ENCODE measurements around the gene SPATA16. TPM values are rescaled to one million over a fixed set of nuclear protein-coding genes. Genes with fewer than 3 reads are reported as not detected.

Gene SPATA16
- total and polyA plus RNA-seq, 2 of the 13 experiments (the other 11 are each of a cell fraction or from before 2014, with no cell fraction given), result not detected

DNA sequence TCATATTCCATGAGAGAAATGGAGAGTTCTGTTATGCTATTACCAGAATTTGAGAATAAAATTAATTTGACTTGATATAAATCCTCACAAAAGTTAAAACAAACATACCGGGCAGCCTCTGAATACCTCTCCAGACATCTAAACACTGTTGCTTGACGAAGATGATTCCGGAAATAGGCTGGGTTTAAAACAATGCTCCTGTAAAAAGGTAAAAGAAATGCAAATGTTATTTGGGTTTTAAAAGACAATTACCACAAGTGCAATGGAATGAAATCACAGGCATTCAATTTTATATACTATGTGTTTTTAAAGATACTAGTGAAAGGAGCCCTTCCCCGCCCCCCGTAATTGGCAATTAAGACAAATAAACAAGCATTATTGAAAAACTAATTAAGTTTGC, 121.7 kb downstream of the SPATA16 start (continued):
- no peak for TF ChIP-seq ZNF609 (CRISPR knock-in tag; IDR thresholded peaks at IDR 0.05; ENCODE audit: borderline replicate concordance)
- no peak for TF ChIP-seq MBNL3 (CRISPR knock-in tag; conservative IDR thresholded peaks at IDR 0.05)
- no peak for TF ChIP-seq TARDBP (CRISPR knock-in tag; IDR thresholded peaks at IDR 0.05)
- TF ChIP-seq ZNF816 (CRISPR knock-in tag; IDR thresholded peaks at IDR 0.05; ENCODE audit: borderline replicate concordance), result no peak
- TF ChIP-seq GATAD2A (CRISPR knock-in tag; IDR thresholded peaks at IDR 0.05), result no peak
- TF ChIP-seq ZBTB7A (CRISPR knock-in tag; IDR thresholded peaks at IDR 0.05), result no peak
- no peak for TF ChIP-seq SMYD3 (CRISPR knock-in tag; IDR thresholded peaks at IDR 0.05)
- TF ChIP-seq PRDM10 (CRISPR knock-in tag; IDR thresholded peaks at IDR 0.05; ENCODE audit: low read depth), result no peak
- no peak for TF ChIP-seq ZNF333 (CRISPR knock-in tag; IDR thresholded peaks at IDR 0.05; ENCODE audit: borderline replicate concordance)
- TF ChIP-seq, protein P1, sequence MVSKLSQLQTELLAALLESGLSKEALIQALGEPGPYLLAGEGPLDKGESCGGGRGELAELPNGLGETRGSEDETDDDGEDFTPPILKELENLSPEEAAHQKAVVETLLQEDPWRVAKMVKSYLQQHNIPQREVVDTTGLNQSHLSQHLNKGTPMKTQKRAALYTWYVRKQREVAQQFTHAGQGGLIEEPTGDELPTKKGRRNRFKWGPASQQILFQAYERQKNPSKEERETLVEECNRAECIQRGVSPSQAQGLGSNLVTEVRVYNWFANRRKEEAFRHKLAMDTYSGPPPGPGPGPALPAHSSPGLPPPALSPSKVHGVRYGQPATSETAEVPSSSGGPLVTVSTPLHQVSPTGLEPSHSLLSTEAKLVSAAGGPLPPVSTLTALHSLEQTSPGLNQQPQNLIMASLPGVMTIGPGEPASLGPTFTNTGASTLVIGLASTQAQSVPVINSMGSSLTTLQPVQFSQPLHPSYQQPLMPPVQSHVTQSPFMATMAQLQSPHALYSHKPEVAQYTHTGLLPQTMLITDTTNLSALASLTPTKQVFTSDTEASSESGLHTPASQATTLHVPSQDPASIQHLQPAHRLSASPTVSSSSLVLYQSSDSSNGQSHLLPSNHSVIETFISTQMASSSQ (IDR thresholded peaks at IDR 0.05; ENCODE audit: low read depth), result no peak
- TF ChIP-seq, protein P1 (CRISPR knock-in tag; IDR thresholded peaks at IDR 0.05; ENCODE audit: borderline replicate concordance), result no peak
- no peak for TF ChIP-seq ZMYM4 (CRISPR knock-in tag; IDR thresholded peaks at IDR 0.05)
